H1 (cell line): ENCODE data around the gene IFNB1. TPM values are rescaled to one million over a fixed set of nuclear protein-coding genes. Genes with fewer than 3 reads are reported as not detected.

Experiments
- CTCF ChIA-PET: fragments of 300-600 bp; sonication (Branson Sonifier 250); formaldehyde crosslinking; loops from one replicate; lab custom pipeline; 2021; ENCODE audit not compliant: partially characterized antibody; lab: Charles Lee
- POLR2A ChIA-PET: fragments of 300-600 bp; sonication (Branson Sonifier 250); formaldehyde crosslinking; loops from one replicate; lab custom pipeline; 2021; ENCODE audit warnings: inconsistent platforms; ENCODE audit not compliant: partially characterized antibody; lab: Charles Lee
- DNase-seq, 2 experiments: peaks; one replicate each; pipeline versions ENCODE4 v3.0.0 to v3.0.0-alpha.2; 2010 to 2022; ENCODE audit warnings: low spot score in 2 of 2, low read depth in 1 of 2, mixed read lengths in 1 of 2
- FAIRE-seq: peaks from 2 replicates; lab custom pipeline; 2011; peaks lifted over from hg19 to GRCh38; lab: Jason Lieb, UNC
- H2AFZ ChIP-seq: 2 replicates; pipeline ENCODE4 v1.8.1; 2012; ENCODE audit warnings: low read length, inconsistent platforms
- H2AK5ac ChIP-seq: 2 replicates; pipeline ENCODE4 v1.6.1; 2013; ENCODE audit warnings: low read depth, low read length
- H2BK120ac ChIP-seq: replicated peaks from 2 replicates; pipeline ENCODE3; 2013; ENCODE audit warnings: low read depth, low read length, inconsistent platforms
- H2BK12ac ChIP-seq: 2 replicates; pipeline ENCODE4 v1.6.1; 2013; ENCODE audit warnings: low read depth, low read length
- H2BK15ac ChIP-seq: 2 replicates; pipeline ENCODE4 v1.6.1; 2013; ENCODE audit warnings: low read length
- H2BK20ac ChIP-seq: 2 replicates; pipeline ENCODE4 v1.6.1; 2013; ENCODE audit warnings: low read length
- H2BK5ac ChIP-seq: 2 replicates; pipeline ENCODE4 v1.6.1; 2013; ENCODE audit warnings: low read depth, low read length
- H3K14ac ChIP-seq: 2 replicates; pipeline ENCODE4 v1.6.1; 2013; ENCODE audit warnings: inconsistent platforms; ENCODE audit not compliant: insufficient read length
- H3K18ac ChIP-seq: 2 replicates; pipeline ENCODE4 v1.6.1; 2013; ENCODE audit warnings: low read length; ENCODE audit errors: extremely low read depth
- H3K23ac ChIP-seq: 2 replicates; pipeline ENCODE4 v1.6.1; 2013; ENCODE audit warnings: inconsistent platforms; ENCODE audit not compliant: insufficient read length
- H3K23me2 ChIP-seq: 2 replicates; pipeline ENCODE4 v1.6.1; 2013; ENCODE audit warnings: low read depth, low read length
- H3K27ac ChIP-seq: 2 replicates; pipeline ENCODE4 v1.6.1; 2011; ENCODE audit warnings: low read depth, low read length, inconsistent platforms
- H3K27me3 ChIP-seq, 4 experiments: replicated peaks in 1 of 4; 1 replicate in 1 of 4; 2 replicates in 3 of 4; pipeline versions ENCODE4 v1.6.1 to v1.8.1; 2011 to 2013; ENCODE audit warnings: low read length in 3 of 4, mild to moderate bottlenecking in 3 of 4, inconsistent platforms in 2 of 4, mixed read lengths in 2 of 4, moderate library complexity in 1 of 4; ENCODE audit not compliant: control insufficient read depth in 3 of 4, insufficient read depth in 3 of 4; ENCODE audit errors: extremely low read depth in 1 of 4
- H3K36me3 ChIP-seq, 4 experiments: 2 replicates each; pipeline versions ENCODE4 v1.6.1 to v1.8.1; 2011 to 2013; ENCODE audit warnings: mild to moderate bottlenecking in 4 of 4, low read length in 3 of 4, moderate library complexity in 2 of 4, control low read depth in 1 of 4, inconsistent platforms in 1 of 4; ENCODE audit not compliant: insufficient read depth in 4 of 4, control insufficient read depth in 2 of 4
- H3K4ac ChIP-seq: replicated peaks from 2 replicates; pipeline ENCODE3; 2013; ENCODE audit warnings: low read length, low read depth, mixed read lengths, inconsistent platforms; ENCODE audit not compliant: insufficient read length
- H3K4me1 ChIP-seq, 4 experiments: replicated peaks in 1 of 4; 1 replicate in 1 of 4; 2 replicates in 3 of 4; pipeline versions ENCODE4 v1.6.1 to v1.8.1; 2011 to 2013; ENCODE audit warnings: low read length in 3 of 4, inconsistent platforms in 2 of 4, mixed read lengths in 1 of 4; ENCODE audit not compliant: insufficient read depth in 4 of 4, control insufficient read depth in 3 of 4
- H3K4me2 ChIP-seq, 2 experiments: 2 replicates each; pipeline versions ENCODE4 v1.6.1 to v1.8.1; 2011 to 2013; ENCODE audit warnings: low read depth in 2 of 2, low read length in 2 of 2, control low read depth in 1 of 2, inconsistent platforms in 1 of 2, mild to moderate bottlenecking in 1 of 2; ENCODE audit not compliant: insufficient read depth in 1 of 2
- H3K4me3 ChIP-seq, 4 experiments: fragments of 200-600, 300-600 bp in 1 of 4; sonication (generic), shearing (Covaris generic), sonication (Bioruptor Twin) in 1 of 4; 2 replicates each; pipeline versions ENCODE4 v1.5.1 to v1.8.1; 2011 to 2016; ENCODE audit warnings: low read length in 4 of 4, low read depth in 3 of 4, control low read depth in 2 of 4, inconsistent platforms in 2 of 4, mild to moderate bottlenecking in 2 of 4, mixed read lengths in 1 of 4, moderate library complexity in 1 of 4; ENCODE audit not compliant: insufficient read depth in 2 of 4; ENCODE audit errors: extremely low read depth in 1 of 4
- H3K56ac ChIP-seq: replicated peaks from 2 replicates; pipeline ENCODE3; 2013; ENCODE audit warnings: low read depth, mild to moderate bottlenecking, mixed read lengths, low read length, inconsistent platforms; ENCODE audit not compliant: insufficient read length
- H3K79me1 ChIP-seq: 2 replicates; pipeline ENCODE4 v1.6.1; 2013; ENCODE audit warnings: low read depth, low read length, control low read depth
- H3K79me2 ChIP-seq, 2 experiments: 2 replicates each; pipeline versions ENCODE4 v1.6.1 to v1.8.1; 2012 to 2013; ENCODE audit warnings: low read length in 2 of 2, mild to moderate bottlenecking in 2 of 2, inconsistent platforms in 1 of 2; ENCODE audit not compliant: insufficient read depth in 2 of 2, control insufficient read depth in 1 of 2
- H3K9ac ChIP-seq, 4 experiments: replicated peaks in 1 of 4; 1 replicate in 1 of 4; 2 replicates in 3 of 4; pipeline versions ENCODE4 v1.6.1 to v1.8.1; 2011 to 2013; ENCODE audit warnings: low read depth in 3 of 4, low read length in 3 of 4, control low read depth in 2 of 4, mild to moderate bottlenecking in 2 of 4, moderate library complexity in 2 of 4, inconsistent platforms in 1 of 4; ENCODE audit errors: extremely low read depth in 1 of 4
- H3K9me3 ChIP-seq, 2 experiments: 2 replicates each; pipeline versions ENCODE4 v1.6.1 to v1.8.1; 2012 to 2013; ENCODE audit warnings: mild to moderate bottlenecking in 2 of 2, moderate library complexity in 2 of 2, control low read depth in 1 of 2, inconsistent platforms in 1 of 2, low read depth in 1 of 2, low read length in 1 of 2, mixed read lengths in 1 of 2; ENCODE audit not compliant: insufficient read depth in 2 of 2
- H4K20me1 ChIP-seq, 2 experiments: replicated peaks in 1 of 2; 2 replicates each; pipeline versions ENCODE3 to v1.8.1; 2011 to 2013; ENCODE audit warnings: inconsistent platforms in 2 of 2, low read length in 2 of 2, mild to moderate bottlenecking in 1 of 2; ENCODE audit not compliant: insufficient read depth in 2 of 2, control insufficient read depth in 1 of 2
- H4K5ac ChIP-seq: 2 replicates; pipeline ENCODE4 v1.6.1; 2013; ENCODE audit warnings: low read length, low read depth, mixed read lengths, inconsistent platforms; ENCODE audit not compliant: insufficient read length
- H4K8ac ChIP-seq: 2 replicates; pipeline ENCODE4 v1.8.0; 2013; ENCODE audit warnings: mild to moderate bottlenecking, moderate library complexity, low read length, inconsistent platforms; ENCODE audit not compliant: insufficient read depth; ENCODE audit errors: extremely low read depth
- H4K91ac ChIP-seq: replicated peaks from 2 replicates; pipeline ENCODE3; 2013; ENCODE audit warnings: low read length, mixed read lengths, inconsistent platforms; ENCODE audit not compliant: insufficient read length
- CBX5 ChIP-seq: fragments of 300-800, 300-1000 bp; sonication (generic); IDR thresholded peaks from 2 replicates; pipeline ENCODE4 v1.7.1; 2016; ENCODE audit warnings: antibody characterized with exemption, low read length, low read depth
- CTCF ChIP-seq, 3 experiments: IDR thresholded peaks; 1 replicate in 2 of 3; 2 replicates in 1 of 3; pipeline versions ENCODE4 v1.5.1 to v1.6.1; 2011; ENCODE audit warnings: low read length in 3 of 3, mild to moderate bottlenecking in 3 of 3, inconsistent platforms in 2 of 3, low read depth in 1 of 3, moderate library complexity in 1 of 3; ENCODE audit not compliant: insufficient read depth in 1 of 3; ENCODE audit errors: control extremely low read depth in 1 of 3
- KDM1A ChIP-seq: fragments of 200-600, 300-600 bp; sonication (generic); IDR thresholded peaks from 2 replicates; pipeline ENCODE4 v1.7.1; 2016; ENCODE audit warnings: mild to moderate bottlenecking, low read length, borderline replicate concordance
- RNF2 ChIP-seq: fragments of 200-900, 300-1000 bp; sonication (generic); IDR thresholded peaks from 2 replicates; pipeline ENCODE4 v1.7.1; 2016; ENCODE audit warnings: borderline replicate concordance, low read depth, mild to moderate bottlenecking, antibody characterized with exemption, low read length; ENCODE audit not compliant: poor library complexity, severe bottlenecking; ENCODE audit errors: missing control alignments
- RXRA ChIP-seq: IDR thresholded peaks from 2 replicates; pipeline ENCODE4 v1.6.1; 2011; ENCODE audit warnings: low read depth, mild to moderate bottlenecking, low read length, moderate library complexity; ENCODE audit not compliant: insufficient read depth
- SIRT6 ChIP-seq: IDR thresholded peaks from one replicate; pipeline ENCODE4 v1.7.1; 2012; ENCODE audit warnings: low read length, inconsistent platforms
- SIX5 ChIP-seq: IDR thresholded peaks from 2 replicates; pipeline ENCODE4 v1.6.1; 2011; ENCODE audit warnings: mild to moderate bottlenecking, low read depth, low read length
- SP1 ChIP-seq: IDR thresholded peaks from 2 replicates; pipeline ENCODE4 v1.6.1; 2011; ENCODE audit warnings: low read depth, low read length
- SUZ12 ChIP-seq: fragments of 200-600 bp; sonication (generic); IDR thresholded peaks from 2 replicates; pipeline ENCODE4 v1.6.1; 2012; ENCODE audit warnings: mild to moderate bottlenecking, inconsistent platforms, low read length, moderate library complexity, mixed read lengths
- ZNF274 ChIP-seq: IDR thresholded peaks from 2 replicates; pipeline ENCODE4 v1.7.0; 2012; ENCODE audit warnings: low read length, borderline replicate concordance; ENCODE audit errors: extremely low read depth
- WGBS, 2 experiments: shearing (Covaris generic) in 1 of 2; methylation state at CpG; one replicate each; pipeline versions ENCODE4 v1.1.6 to v1.1.7; 2013 to 2015; ENCODE audit warnings: low lambda C conversion rate in 2 of 2, mixed read lengths in 2 of 2, inconsistent platforms in 1 of 2, low coverage in 1 of 2, missing lambda C conversion rate in 1 of 2; ENCODE audit not compliant: insufficient replicate concordance in 2 of 2, insufficient coverage in 1 of 2, insufficient read length in 1 of 2; ENCODE audit errors: extremely low coverage in 1 of 2, missing lambda C conversion rate in 1 of 2; 5-methylcytosine and 5-hydroxymethylcytosine counted together
- polyA plus RNA-seq, 7 experiments: library from polyadenylated mRNA; depleted of rRNA in 3 of 7; stranded (reverse) in 5 of 7; unstranded in 2 of 7; fragments of >200 nt in 5 of 7; fragments of 200-250 nt in 2 of 7; gene quantifications; 1 replicate in 5 of 7; 2 replicates in 1 of 7; 4 replicates in 1 of 7; pipeline versions ENCODE4 v1.2.1 to v1.2.3, GENCODE V29; 2011 to 2013; ENCODE audit warnings: missing spikeins in 2 of 7, mixed read lengths in 2 of 7
- total RNA-seq: library from RNA; stranded (reverse); fragmentation: NEBNext Ultra II Directional; extraction: Animal tissue kit (Norgen Biotek cat#: 25700); gene quantifications from 2 replicates; pipeline ENCODE4 v1.2.1, GENCODE V29; 2021

The IFNB1 gene
- total and polyA plus RNA-seq, 2 of the 8 experiments (the other 6 are each of a cell fraction or from before 2014, with no cell fraction given): not detected

DNA sequence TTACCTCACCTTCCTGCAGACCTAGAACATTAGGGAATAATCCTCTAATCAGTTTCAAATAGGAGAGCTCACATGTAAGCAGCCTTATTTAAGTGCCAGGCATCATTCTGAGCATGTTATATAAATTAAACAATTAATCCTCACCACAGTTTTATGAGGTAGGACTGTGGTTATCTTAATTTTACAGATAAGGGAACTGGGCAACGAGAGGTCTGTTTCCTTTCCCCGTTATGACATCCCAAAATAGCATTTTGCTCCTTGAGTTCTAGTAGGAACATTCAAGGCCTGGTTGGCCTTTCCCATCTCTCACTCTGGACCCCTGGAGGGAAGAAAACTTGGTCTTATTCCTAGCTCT lies 19.1 kb upstream of the IFNB1 start:
- no peak overlapping the region for H2BK5ac ChIP-seq
- no peak overlapping the region for H2BK120ac ChIP-seq
- H3K4me2 ChIP-seq: no peak overlapping the region
- no peaks in the 10 kb centered on the region for H3K23me2 ChIP-seq
- no peak overlapping the region for H3K4me3 ChIP-seq
- no peak overlapping the region for H4K91ac ChIP-seq
- DNase-seq: no peak
- TF ChIP-seq RXRA (no peak), KDM1A (no peak), SIRT6 (no peak), CBX5 (no peak), SP1 (no peak), ZNF274 (no peak), SUZ12 (no peak), CTCF (IDR thresholded peaks at IDR 0.05; ENCODE audit: control extremely low read depth in 1 of 3, insufficient read depth in 1 of 3, low read depth in 1 of 3, low read length in 3 of 3) (no peak), RNF2 (no peak), SIX5 (no peak)
- peaks cover 0 to 3% (median 0%) of the 10 kb centered on the region in 4 experiments; a peak in 1 of 7 replicates for H3K4me1 ChIP-seq
- no peaks in the 10 kb centered on the region for H3K9me3 ChIP-seq
- no peaks in the 10 kb centered on the region for H3K79me2 ChIP-seq
- no peak overlapping the region for H3K56ac ChIP-seq
- no peak overlapping the region for H2AK5ac ChIP-seq
- no peak overlapping the region for H3K9ac ChIP-seq
- POLR2A ChIA-PET: no interaction called here
- no peak overlapping the region for H3K18ac ChIP-seq
- no peak overlapping the region for H3K23ac ChIP-seq
- H4K5ac ChIP-seq: no peak overlapping the region
- no peak overlapping the region; the same call in 1 of the 2 replicates for H2BK15ac ChIP-seq
- no peak overlapping the region for H2BK12ac ChIP-seq
- no peak overlapping the region for H3K4ac ChIP-seq
- H3K27ac ChIP-seq: no peak overlapping the region
- H3K14ac ChIP-seq: no peak overlapping the region
- FAIRE-seq: no peak
- no peaks in the 10 kb centered on the region for H3K79me1 ChIP-seq
- H4K8ac ChIP-seq: no peak overlapping the region
- WGBS, 2 experiments: 90% methylated on average over 2 of the region's 2 CpGs; no CpG with 5 or more reads in 1 of the 2 experiments
- no peaks in the 10 kb centered on the region for H3K36me3 ChIP-seq
- no peak overlapping the region for H2AFZ ChIP-seq
- no peak overlapping the region for H2BK20ac ChIP-seq
- no peaks in the 10 kb centered on the region for H4K20me1 ChIP-seq
- no peaks in the 10 kb centered on the region for H3K27me3 ChIP-seq
- CTCF ChIA-PET: interaction anchor here (0.8 to 1.0 kb wide), 3 partner anchors 14 to 18 kb away, joined by 3 read pairs; no protein-coding TSS in a partner anchor
